AG20443 (cell line): ENCODE measurements around the gene ISCU.
A peak's percentile ranks its signal among the peaks of the same experiment; 100 is the strongest.

Experiments used
- DNase-seq: peaks from one replicate; pipeline ENCODE4 v3.0.0; 2012; ENCODE audit warnings: low spot score, mixed read lengths

ISCU gene

GRCh38 chr12:108603743-108604142 is 41.3 kb downstream of the ISCU start:
- DNase-seq: no peak

GRCh38 chr12:108604208-108604941 is 42.0 kb downstream of the ISCU start:
- no peak for DNase-seq

GRCh38 chr12:108605000-108605689 is 42.7 kb downstream of the ISCU start:
- DNase-seq: no peak

- DNase-seq: no peak
Measured at GRCh38 chr12:108605690-108606406, 43.5 kb downstream of the ISCU start.

GRCh38 chr12:108606492-108606891 is 44.1 kb downstream of the ISCU start:
- no peak for DNase-seq

GRCh38 chr12:108607981-108608600 is 45.7 kb downstream of the ISCU start:
- DNase-seq: no peak

- no peak for DNase-seq
Measured at GRCh38 chr12:108608616-108609015, 46.2 kb downstream of the ISCU start.

GRCh38 chr12:108609537-108610335 is 47.3 kb downstream of the ISCU start:
- peak; percentile 91 for DNase-seq

GRCh38 chr12:108610336-108610815 is 48.0 kb downstream of the ISCU start:
- DNase-seq: no peak

- no peak for DNase-seq
Measured at GRCh38 chr12:108610856-108611605, 48.6 kb downstream of the ISCU start.

GRCh38 chr12:108611884-108612415 is 49.6 kb downstream of the ISCU start:
- DNase-seq: peak; percentile 83

GRCh38 chr12:108612788-108613282 is 50.4 kb downstream of the ISCU start:
- DNase-seq: no peak

- DNase-seq: no peak
Measured at GRCh38 chr12:108613548-108613947, 51.2 kb downstream of the ISCU start.

GRCh38 chr12:108614041-108614440 is 51.6 kb downstream of the ISCU start:
- DNase-seq: no peak

GRCh38 chr12:108614639-108615038 is 52.2 kb downstream of the ISCU start:
- no peak for DNase-seq

- no peak for DNase-seq
Measured at GRCh38 chr12:108615918-108616317, 53.5 kb downstream of the ISCU start.

GRCh38 chr12:108616359-108616758 is 54.0 kb downstream of the ISCU start:
- DNase-seq: no peak

GRCh38 chr12:108616941-108617858 is 54.8 kb downstream of the ISCU start:
- no peak for DNase-seq
